ENCODE measurements around the gene SLC39A11.
A peak's percentile ranks its signal among the peaks of the same experiment; 100 is the strongest.

The SLC39A11 gene

GRCh38 chr17:72635034-72635635 is 457.4 kb downstream of the SLC39A11 start:
- DNase-seq = no peak

- DNase-seq = no peak
These were observed 457.9 kb downstream of the SLC39A11 start for GRCh38 chr17:72634621-72635020.

- DNase-seq = no peak
These were observed 460.4 kb downstream of the SLC39A11 start for GRCh38 chr17:72631949-72632684.

- no peak for DNase-seq
These were observed 460.9 kb downstream of the SLC39A11 start for GRCh38 chr17:72631568-72631948.

- no peak for DNase-seq
These were observed 467.8 kb downstream of the SLC39A11 start for GRCh38 chr17:72624652-72625051.

GRCh38 chr17:72624226-72624625 is 468.3 kb downstream of the SLC39A11 start:
- DNase-seq = no peak

- DNase-seq = no peak
These were observed 469.6 kb downstream of the SLC39A11 start for GRCh38 chr17:72622661-72623433.

GRCh38 chr17:72619976-72620650 is 472.4 kb downstream of the SLC39A11 start:
- no peak for DNase-seq

GRCh38 chr17:72618001-72618509 is 474.4 kb downstream of the SLC39A11 start:
- DNase-seq = peak; percentile 83

GRCh38 chr17:72617557-72617956 is 474.9 kb downstream of the SLC39A11 start:
- no peak for DNase-seq

- DNase-seq = no peak
These were observed 476.0 kb downstream of the SLC39A11 start for GRCh38 chr17:72616447-72616846.

GRCh38 chr17:72615627-72615991 is 476.9 kb downstream of the SLC39A11 start:
- no peak for DNase-seq

- no peak for DNase-seq
These were observed 477.4 kb downstream of the SLC39A11 start for GRCh38 chr17:72614871-72615626.

GRCh38 chr17:72614476-72614870 is 478.0 kb downstream of the SLC39A11 start:
- DNase-seq = no peak

GRCh38 chr17:72613806-72614292 is 478.6 kb downstream of the SLC39A11 start:
- peak; percentile 59 for DNase-seq

- no peak for DNase-seq
These were observed 479.1 kb downstream of the SLC39A11 start for GRCh38 chr17:72613396-72613795.

- DNase-seq = no peak
These were observed 481.3 kb downstream of the SLC39A11 start for GRCh38 chr17:72611172-72611571.

GRCh38 chr17:72609501-72609900 is 483.0 kb downstream of the SLC39A11 start:
- no peak for DNase-seq

- no peak for DNase-seq
These were observed 484.1 kb downstream of the SLC39A11 start for GRCh38 chr17:72608436-72608835.

- DNase-seq = no peak
These were observed 485.8 kb downstream of the SLC39A11 start for GRCh38 chr17:72606656-72607055.

GRCh38 chr17:72605543-72605942 is 486.9 kb downstream of the SLC39A11 start:
- no peak for DNase-seq

- DNase-seq = no peak
These were observed 488.0 kb downstream of the SLC39A11 start for GRCh38 chr17:72604518-72604917.
